H1 (cell line): ENCODE measurements around the gene IFIT2. TPM values are rescaled to one million over a fixed set of nuclear protein-coding genes. Genes with fewer than 3 reads are reported as not detected.

Experiments
- CHD7 ChIP-seq: fragments of 300-600 bp; sonication (generic); IDR thresholded peaks from 2 replicates; pipeline ENCODE4 v1.7.1; 2012; ENCODE audit warnings: low read length, moderate library complexity, mild to moderate bottlenecking, inconsistent platforms; ENCODE audit not compliant: insufficient replicate concordance
- polyA plus RNA-seq, 7 experiments: library from polyadenylated mRNA; depleted of rRNA in 3 of 7; stranded (reverse) in 5 of 7; unstranded in 2 of 7; fragments of >200 nt in 5 of 7; fragments of 200-250 nt in 2 of 7; gene quantifications; 1 replicate in 5 of 7; 2 replicates in 1 of 7; 4 replicates in 1 of 7; pipeline versions ENCODE4 v1.2.1 to v1.2.3, GENCODE V29; 2011 to 2013; ENCODE audit warnings: missing spikeins in 2 of 7, mixed read lengths in 2 of 7
- total RNA-seq: library from RNA; stranded (reverse); fragmentation: NEBNext Ultra II Directional; extraction: Animal tissue kit (Norgen Biotek cat#: 25700); gene quantifications from 2 replicates; pipeline ENCODE4 v1.2.1, GENCODE V29; 2021

IFIT2 gene
- total and polyA plus RNA-seq, 2 of the 8 experiments (the other 6 are each of a cell fraction or from before 2014, with no cell fraction given): 0.03 to 0.35 TPM

GRCh38 chr10:89266721-89267453, 35.0 kb upstream of the IFIT2 start (continued):
- TF ChIP-seq CHD7: no peak
- TF ChIP-seq, all 59 proteins: peak for 0
